Gastrocnemius medialis (tissue), 4 donors: ENCODE results near the gene NFU1.

Experiments
- CTCF ChIP-seq, 5 experiments: fragments of 450-650 bp in 3 of 5; fragments of 200-600 bp in 2 of 5; sonication (generic) in 2 of 5; IDR thresholded peaks in 4 of 5; conservative IDR thresholded peaks in 1 of 5; 1 replicate in 4 of 5; 2 replicates in 1 of 5; pipeline ENCODE4 v1.5.1; 2016 to 2019; ENCODE audit warnings: antibody characterized with exemption in 5 of 5, mild to moderate bottlenecking in 3 of 5, moderate library complexity in 3 of 5
- POLR2A ChIP-seq, 2 donors: fragments of 450-650 bp; IDR thresholded peaks; one replicate each; pipeline ENCODE4 v1.6.1; 2017; ENCODE audit warnings: antibody characterized with exemption in 2 of 2, mild to moderate bottlenecking in 2 of 2, moderate library complexity in 2 of 2

DNA sequence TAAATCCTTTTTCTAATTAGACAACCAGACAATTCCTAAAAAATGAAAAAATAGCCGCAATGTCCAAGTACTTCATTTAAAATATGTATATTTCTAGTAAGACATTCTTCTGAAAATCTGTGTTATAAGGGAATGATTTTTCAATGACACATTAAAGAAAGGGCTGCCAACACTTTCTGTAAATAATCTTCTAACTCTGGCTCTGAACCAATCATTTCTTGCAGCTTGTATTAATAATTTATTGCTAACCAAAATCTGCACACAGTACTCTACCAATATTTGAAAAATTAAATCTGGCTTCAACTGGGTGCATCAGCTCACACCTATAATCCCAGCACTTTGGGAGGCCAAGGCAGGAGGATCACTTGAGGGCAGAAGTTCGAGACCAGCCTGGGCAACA, 8.3 kb downstream of the NFU1 start:
- TF ChIP-seq CTCF (IDR thresholded peaks at IDR 0.05 in 4 of 5, conservative IDR thresholded peaks at IDR 0.05 in 1 of 5) (no peak), POLR2A (IDR thresholded peaks at IDR 0.05) (no peak)
